Smooth muscle cell (in vitro differentiated cells): Measurements from ENCODE around the gene DPP10. TPM values are rescaled to one million over a fixed set of nuclear protein-coding genes. Genes with fewer than 3 reads are reported as not detected.

Experiments
- DNase-seq: peaks from one replicate; lab custom pipeline; 2025; ENCODE audit not compliant: unreplicated experiment; lab: John Stamatoyannopoulos, UW
- H2AFZ ChIP-seq: fragments of 200-600 bp; sonication (generic); 2 replicates; pipeline ENCODE4 v1.6.0; 2016; ENCODE audit warnings: antibody characterized with exemption, low read depth, mild to moderate bottlenecking
- H3F3A ChIP-seq: fragments of 200-600 bp; sonication (generic); 2 replicates; pipeline ENCODE4 v1.6.0; 2017; ENCODE audit warnings: antibody characterized with exemption, low read depth
- H3K27ac ChIP-seq: fragments of 200-600 bp; sonication (generic); 2 replicates; pipeline ENCODE4 v1.5.1; 2016; ENCODE audit warnings: low read depth, mild to moderate bottlenecking
- H3K27me3 ChIP-seq: fragments of 200-600 bp; sonication (generic); 2 replicates; pipeline ENCODE4 v1.6.1; 2016; ENCODE audit warnings: low read depth, mild to moderate bottlenecking
- H3K36me3 ChIP-seq: fragments of 200-600 bp; sonication (generic); 2 replicates; pipeline ENCODE4 v1.5.1; 2016; ENCODE audit warnings: low read depth
- H3K4me1 ChIP-seq: fragments of 200-600 bp; sonication (generic); 2 replicates; pipeline ENCODE4 v1.5.1; 2016; ENCODE audit warnings: low read depth
- H3K4me2 ChIP-seq: fragments of 200-600 bp; sonication (generic); 2 replicates; pipeline ENCODE4 v1.6.0; 2016; ENCODE audit warnings: mild to moderate bottlenecking
- H3K4me3 ChIP-seq: fragments of 200-600 bp; sonication (generic); 2 replicates; pipeline ENCODE4 v1.5.1; 2016; ENCODE audit warnings: mild to moderate bottlenecking
- H3K79me2 ChIP-seq: fragments of 200-600 bp; sonication (generic); 2 replicates; pipeline ENCODE4 v1.6.0; 2016; ENCODE audit warnings: low read depth, mild to moderate bottlenecking
- H3K9ac ChIP-seq: fragments of 200-600 bp; sonication (generic); 2 replicates; pipeline ENCODE4 v1.6.0; 2016; ENCODE audit warnings: low read depth
- H3K9me3 ChIP-seq: fragments of 200-600 bp; sonication (generic); replicated peaks from 2 replicates; pipeline ENCODE4 v1.5.1; 2016; ENCODE audit warnings: low read depth
- H4K20me1 ChIP-seq: fragments of 200-600 bp; sonication (generic); 2 replicates; pipeline ENCODE4 v1.6.0; 2016; ENCODE audit warnings: low read depth
- WGBS: methylation state at CpG from one replicate; pipeline ENCODE4 v1.1.7; 2016; ENCODE audit warnings: low lambda C conversion rate; 5-methylcytosine and 5-hydroxymethylcytosine counted together
- polyA plus RNA-seq: library from polyadenylated mRNA; unstranded; fragments of >200 nt; fragmentation: Nextera tagmentation; extraction: Ambion mirVana; gene quantifications from 2 replicates; pipeline ENCODE4 v1.2.1, GENCODE V29; 2016
- total RNA-seq: library from RNA; depleted of rRNA; stranded (reverse); fragments of >200 nt; gene quantifications from 2 replicates; pipeline ENCODE4 v1.2.3, GENCODE V29; 2014
- TF ChIP-seq, protein P1 (sequence below): fragments of 200-600 bp; sonication (generic); IDR thresholded peaks from 2 replicates; pipeline ENCODE4 v1.5.1; 2017; ENCODE audit warnings: borderline replicate concordance, mild to moderate bottlenecking, antibody characterized with exemption; ENCODE audit not compliant: insufficient read depth, poor library complexity, severe bottlenecking

DPP10 gene
- total and polyA plus RNA-seq, 2 experiments from 2014 or later = 3.6 TPM; not detected in 1

- Histone ChIP-seq H2AFZ (no peak overlapping the region), H3K27me3 (no peaks in the 10 kb centered on the region), H3K4me3 (no peak overlapping the region), H3K9ac (no peak overlapping the region), H3K27ac (no peak overlapping the region), H3K4me1 (no peaks in the 10 kb centered on the region), H3K4me2 (no peak overlapping the region), H3F3A (no peaks in the 10 kb centered on the region), H4K20me1 (no peaks in the 10 kb centered on the region), H3K9me3 (no peaks in the 10 kb centered on the region), H3K79me2 (no peaks in the 10 kb centered on the region), H3K36me3 (no peaks in the 10 kb centered on the region)
- 67% methylated on average over 1 of the region's 1 CpG for WGBS
- no peak for DNase-seq
- TF ChIP-seq, protein P1, sequence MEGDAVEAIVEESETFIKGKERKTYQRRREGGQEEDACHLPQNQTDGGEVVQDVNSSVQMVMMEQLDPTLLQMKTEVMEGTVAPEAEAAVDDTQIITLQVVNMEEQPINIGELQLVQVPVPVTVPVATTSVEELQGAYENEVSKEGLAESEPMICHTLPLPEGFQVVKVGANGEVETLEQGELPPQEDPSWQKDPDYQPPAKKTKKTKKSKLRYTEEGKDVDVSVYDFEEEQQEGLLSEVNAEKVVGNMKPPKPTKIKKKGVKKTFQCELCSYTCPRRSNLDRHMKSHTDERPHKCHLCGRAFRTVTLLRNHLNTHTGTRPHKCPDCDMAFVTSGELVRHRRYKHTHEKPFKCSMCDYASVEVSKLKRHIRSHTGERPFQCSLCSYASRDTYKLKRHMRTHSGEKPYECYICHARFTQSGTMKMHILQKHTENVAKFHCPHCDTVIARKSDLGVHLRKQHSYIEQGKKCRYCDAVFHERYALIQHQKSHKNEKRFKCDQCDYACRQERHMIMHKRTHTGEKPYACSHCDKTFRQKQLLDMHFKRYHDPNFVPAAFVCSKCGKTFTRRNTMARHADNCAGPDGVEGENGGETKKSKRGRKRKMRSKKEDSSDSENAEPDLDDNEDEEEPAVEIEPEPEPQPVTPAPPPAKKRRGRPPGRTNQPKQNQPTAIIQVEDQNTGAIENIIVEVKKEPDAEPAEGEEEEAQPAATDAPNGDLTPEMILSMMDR = no peak
Observed at GRCh38 chr2:115484486-115484885, 1042.0 kb downstream of the DPP10 start.

- Histone ChIP-seq H3F3A (peaks cover 5% of the 10 kb centered on the region), H3K4me3 (no peak overlapping the region), H3K9ac (no peak overlapping the region), H2AFZ (no peak overlapping the region), H3K27ac (no peak overlapping the region), H4K20me1 (no peaks in the 10 kb centered on the region), H3K27me3 (no peaks in the 10 kb centered on the region), H3K4me1 (no peaks in the 10 kb centered on the region), H3K79me2 (no peaks in the 10 kb centered on the region), H3K4me2 (no peak overlapping the region), H3K36me3 (no peaks in the 10 kb centered on the region), H3K9me3 (no peaks in the 10 kb centered on the region)
- no peak for DNase-seq
- WGBS = 84% methylated on average over 4 of the region's 4 CpGs
- TF ChIP-seq, protein P1 = no peak
Observed at GRCh38 chr2:115484983-115485382, 1042.5 kb downstream of the DPP10 start.

GRCh38 chr2:115491186-115491793 lies 1048.8 kb downstream of the DPP10 start:
- H4K20me1 ChIP-seq = no peaks in the 10 kb centered on the region
- no peaks in the 10 kb centered on the region for H3K36me3 ChIP-seq
- H3K79me2 ChIP-seq = no peaks in the 10 kb centered on the region
- H3K9me3 ChIP-seq = no peaks in the 10 kb centered on the region
- no peak overlapping the region for H3K4me3 ChIP-seq
- no peaks in the 10 kb centered on the region for H3K27me3 ChIP-seq
- peak overlapping the region; percentile 30 for H3K4me2 ChIP-seq
- H2AFZ ChIP-seq = no peak overlapping the region
- H3K4me1 ChIP-seq = no peaks in the 10 kb centered on the region
- DNase-seq = no peak
- no peak overlapping the region for H3K9ac ChIP-seq
- TF ChIP-seq, protein P1 = no peak
- 6% methylated on average over 4 of the region's 4 CpGs for WGBS
- peak overlapping the region; percentile 8 for H3K27ac ChIP-seq
- H3F3A ChIP-seq = peaks cover 11% of the 10 kb centered on the region

- Histone ChIP-seq H3K79me2 (no peaks in the 10 kb centered on the region), H4K20me1 (no peaks in the 10 kb centered on the region), H2AFZ (no peak overlapping the region), H3K4me1 (peaks cover 4% of the 10 kb centered on the region), H3K4me2 (no peak overlapping the region), H3K27me3 (no peaks in the 10 kb centered on the region), H3K27ac (no peak overlapping the region), H3K9ac (no peak overlapping the region), H3K4me3 (no peak overlapping the region), H3K36me3 (no peaks in the 10 kb centered on the region), H3K9me3 (no peaks in the 10 kb centered on the region), H3F3A (no peaks in the 10 kb centered on the region)
- TF ChIP-seq, protein P1 = no peak
- DNase-seq = no peak
- 55% methylated on average over 3 of the region's 3 CpGs for WGBS
Observed at GRCh38 chr2:115505331-115505730, 1062.9 kb downstream of the DPP10 start.
